Hepatocyte (in vitro differentiated cells): Measurements from ENCODE around the gene VEPH1. TPM values are rescaled to one million over a fixed set of nuclear protein-coding genes. Genes with fewer than 3 reads are reported as not detected.

ENCODE experiments used
- DNase-seq: peaks from one replicate; pipeline ENCODE4 v3.0.0-alpha.2; 2016; ENCODE audit warnings: low spot score
- H2AFZ ChIP-seq: fragments of 200-600 bp; sonication (generic); 2 replicates; pipeline ENCODE4 v1.6.0; 2016; ENCODE audit warnings: antibody characterized with exemption, mild to moderate bottlenecking
- H3K27ac ChIP-seq: fragments of 200-600 bp; sonication (generic); 2 replicates; pipeline ENCODE4 v1.5.1; 2016; ENCODE audit warnings: mild to moderate bottlenecking
- H3K27me3 ChIP-seq: fragments of 200-600 bp; sonication (generic); 2 replicates; pipeline ENCODE4 v1.6.1; 2016
- H3K36me3 ChIP-seq: fragments of 200-600 bp; sonication (generic); replicated peaks from 2 replicates; pipeline ENCODE4 v1.5.1; 2016; ENCODE audit warnings: low read depth; ENCODE audit not compliant: insufficient read depth
- H3K4me1 ChIP-seq: fragments of 200-600 bp; sonication (generic); 2 replicates; pipeline ENCODE4 v1.5.1; 2016; ENCODE audit warnings: mild to moderate bottlenecking, moderate library complexity; ENCODE audit not compliant: insufficient read depth
- H3K4me2 ChIP-seq: fragments of 200-600 bp; sonication (generic); 2 replicates; pipeline ENCODE4 v1.6.0; 2016
- H3K4me3 ChIP-seq: fragments of 200-600 bp; sonication (generic); 2 replicates; pipeline ENCODE4 v1.5.1; 2016; ENCODE audit warnings: mild to moderate bottlenecking
- H3K79me2 ChIP-seq: fragments of 200-600 bp; sonication (generic); 2 replicates; pipeline ENCODE4 v1.6.0; 2017; ENCODE audit warnings: mild to moderate bottlenecking
- H3K9me2 ChIP-seq: fragments of 200-600 bp; sonication (generic); replicated peaks from 2 replicates; pipeline ENCODE4 v1.6.0; 2017; ENCODE audit warnings: mild to moderate bottlenecking; ENCODE audit not compliant: insufficient read depth
- H3K9me3 ChIP-seq: fragments of 200-600 bp; sonication (generic); 2 replicates; pipeline ENCODE4 v1.5.1; 2016; ENCODE audit warnings: low read depth, mild to moderate bottlenecking
- H4K20me1 ChIP-seq: fragments of 200-600 bp; sonication (generic); 2 replicates; pipeline ENCODE4 v1.6.0; 2016; ENCODE audit warnings: mild to moderate bottlenecking; ENCODE audit not compliant: insufficient read depth, poor library complexity, severe bottlenecking
- CTCF ChIP-seq: fragments of 200-600 bp; sonication (generic); IDR thresholded peaks from 2 replicates; pipeline ENCODE4 v1.5.1; 2016; ENCODE audit warnings: antibody characterized with exemption, mild to moderate bottlenecking; ENCODE audit not compliant: poor library complexity
- EZH2 ChIP-seq: fragments of 200-600 bp; sonication (generic); IDR thresholded peaks from 2 replicates; pipeline ENCODE4 v1.6.1; 2016; ENCODE audit warnings: antibody characterized with exemption, mild to moderate bottlenecking, borderline replicate concordance
- EZH2phosphoT487 ChIP-seq: fragments of 200-600 bp; sonication (generic); IDR thresholded peaks from one replicate; pipeline ENCODE4 v1.6.1; 2018; ENCODE audit warnings: antibody characterized with exemption, mild to moderate bottlenecking, low read depth, moderate library complexity; ENCODE audit not compliant: unreplicated experiment, severe bottlenecking
- WGBS: methylation state at CpG from one replicate; pipeline ENCODE4 v1.1.6; 2016; ENCODE audit warnings: low lambda C conversion rate; ENCODE audit errors: missing lambda C conversion rate; 5-methylcytosine and 5-hydroxymethylcytosine counted together
- polyA plus RNA-seq: library from polyadenylated mRNA; unstranded; fragments of >200 nt; fragmentation: Nextera tagmentation; extraction: Ambion mirVana; gene quantifications from 2 replicates; pipeline ENCODE4 v1.2.1, GENCODE V29; 2016
- total RNA-seq: library from RNA; depleted of rRNA; stranded (reverse); fragments of >200 nt; gene quantifications from 2 replicates; pipeline ENCODE4 v1.2.3, GENCODE V29; 2014

VEPH1 gene
- total and polyA plus RNA-seq, 2 experiments from 2014 or later, result 2.5 to 4.7 TPM

- DNase-seq, result no peak
- Histone ChIP-seq H3K4me2 (no peak overlapping the region), H3K4me1 (no peaks in the 10 kb centered on the region), H3K27me3 (no peaks in the 10 kb centered on the region), H3K27ac (no peak overlapping the region), H3K79me2 (no peaks in the 10 kb centered on the region), H3K9me2 (no peaks in the 10 kb centered on the region), H4K20me1 (no peaks in the 10 kb centered on the region), H3K9me3 (no peaks in the 10 kb centered on the region), H3K4me3 (no peak overlapping the region), H3K36me3 (no peaks in the 10 kb centered on the region), H2AFZ (no peak overlapping the region)
- 88% methylated on average over 2 of the region's 3 CpGs for WGBS
- no peak for TF ChIP-seq EZH2phosphoT487
- TF ChIP-seq EZH2, result no peak
- TF ChIP-seq CTCF, result no peak
These were observed 86.7 kb downstream of the VEPH1 start for GRCh38 chr3:157416347-157417087.

GRCh38 chr3:157414861-157415260, 88.4 kb downstream of the VEPH1 start:
- no peak overlapping the region for H3K27ac ChIP-seq
- H3K36me3 ChIP-seq, result no peaks in the 10 kb centered on the region
- no peak overlapping the region for H3K4me2 ChIP-seq
- H3K4me3 ChIP-seq, result no peak overlapping the region
- no peak overlapping the region for H2AFZ ChIP-seq
- H3K27me3 ChIP-seq, result no peaks in the 10 kb centered on the region
- no peak for DNase-seq
- no peaks in the 10 kb centered on the region for H3K79me2 ChIP-seq
- H3K9me2 ChIP-seq, result no peaks in the 10 kb centered on the region
- no peaks in the 10 kb centered on the region for H4K20me1 ChIP-seq
- H3K4me1 ChIP-seq, result no peaks in the 10 kb centered on the region
- TF ChIP-seq EZH2 (no peak), EZH2phosphoT487 (no peak), CTCF (no peak)
- H3K9me3 ChIP-seq, result no peaks in the 10 kb centered on the region

GRCh38 chr3:157412323-157412855, 90.8 kb downstream of the VEPH1 start:
- no peaks in the 10 kb centered on the region for H3K36me3 ChIP-seq
- no peak for DNase-seq
- H3K9me3 ChIP-seq, result no peaks in the 10 kb centered on the region
- no peaks in the 10 kb centered on the region for H3K9me2 ChIP-seq
- H2AFZ ChIP-seq, result no peak overlapping the region
- TF ChIP-seq EZH2, result no peak
- TF ChIP-seq CTCF, result no peak
- TF ChIP-seq EZH2phosphoT487, result no peak
- H4K20me1 ChIP-seq, result no peaks in the 10 kb centered on the region
- H3K79me2 ChIP-seq, result no peaks in the 10 kb centered on the region
- no peaks in the 10 kb centered on the region for H3K4me1 ChIP-seq
- WGBS, result 83% methylated on average over 1 of the region's 1 CpG
- H3K27me3 ChIP-seq, result no peaks in the 10 kb centered on the region
- H3K4me3 ChIP-seq, result no peak overlapping the region
- no peak overlapping the region for H3K4me2 ChIP-seq
- H3K27ac ChIP-seq, result no peak overlapping the region
